Mesenchymal stem cell (in vitro differentiated cells and primary cell): ENCODE results near the gene AHRR.

Source experiments
- DNase-seq: peaks from one replicate; pipeline ENCODE4 v3.0.0-alpha.2; 2013
- H2AFZ ChIP-seq: one replicate; pipeline ENCODE4 v1.6.1; 2013; ENCODE audit warnings: low read depth, mild to moderate bottlenecking, control low read depth, inconsistent platforms, low read length, moderate library complexity
- H2AK5ac ChIP-seq: 2 replicates; pipeline ENCODE4 v1.6.1; 2013; ENCODE audit warnings: low read length, moderate library complexity, mild to moderate bottlenecking, inconsistent platforms; ENCODE audit not compliant: severe bottlenecking
- H2BK120ac ChIP-seq: one replicate; pipeline ENCODE4 v1.6.1; 2013; ENCODE audit warnings: low read depth, mild to moderate bottlenecking, inconsistent platforms, low read length, moderate library complexity
- H2BK12ac ChIP-seq, 2 experiments: one replicate each; pipeline ENCODE4 v1.6.1; 2013; ENCODE audit warnings: inconsistent platforms in 2 of 2, low read length in 2 of 2, mild to moderate bottlenecking in 2 of 2, moderate library complexity in 2 of 2, control low read depth in 1 of 2
- H2BK15ac ChIP-seq: one replicate; pipeline ENCODE4 v1.6.1; 2013; ENCODE audit warnings: mild to moderate bottlenecking, low read depth, inconsistent platforms; ENCODE audit not compliant: poor library complexity, severe bottlenecking
- H2BK5ac ChIP-seq: 2 replicates; pipeline ENCODE4 v1.6.1; 2013; ENCODE audit warnings: low read depth, mild to moderate bottlenecking, low read length, control low read depth, inconsistent platforms; ENCODE audit not compliant: poor library complexity, severe bottlenecking
- H3K14ac ChIP-seq, 2 experiments: one replicate each; pipeline ENCODE4 v1.6.1; 2013; ENCODE audit warnings: inconsistent platforms in 2 of 2, low read length in 2 of 2, control low read depth in 1 of 2, mild to moderate bottlenecking in 1 of 2, moderate library complexity in 1 of 2
- H3K18ac ChIP-seq, 2 experiments: one replicate each; pipeline ENCODE4 v1.6.1; 2013; ENCODE audit warnings: inconsistent platforms in 2 of 2, low read length in 2 of 2, control low read depth in 1 of 2, low read depth in 1 of 2, mild to moderate bottlenecking in 1 of 2
- H3K23ac ChIP-seq, 2 experiments: one replicate each; pipeline ENCODE4 v1.6.1; 2013; ENCODE audit warnings: inconsistent platforms in 2 of 2, low read length in 2 of 2, mild to moderate bottlenecking in 2 of 2, moderate library complexity in 2 of 2, control low read depth in 1 of 2
- H3K27ac ChIP-seq: 2 replicates; pipeline ENCODE4 v1.5.1; 2013; ENCODE audit warnings: mild to moderate bottlenecking, moderate library complexity, low read length, control low read depth, inconsistent platforms; ENCODE audit not compliant: poor library complexity, severe bottlenecking
- H3K27me3 ChIP-seq, 2 experiments: 2 replicates each; pipeline versions ENCODE4 v1.6.1 to v1.7.0; 2013; ENCODE audit warnings: low read length in 2 of 2, mild to moderate bottlenecking in 2 of 2, moderate library complexity in 2 of 2, control low read depth in 1 of 2, inconsistent platforms in 1 of 2; ENCODE audit not compliant: control insufficient read depth in 1 of 2, insufficient read depth in 1 of 2
- H3K36me3 ChIP-seq, 2 experiments: 2 replicates each; pipeline versions ENCODE4 v1.6.1 to v1.7.0; 2013; ENCODE audit warnings: low read length in 2 of 2, control low read depth in 1 of 2, inconsistent platforms in 1 of 2, low read depth in 1 of 2, mild to moderate bottlenecking in 1 of 2; ENCODE audit not compliant: insufficient read depth in 2 of 2, control insufficient read depth in 1 of 2
- H3K4ac ChIP-seq, 2 experiments: one replicate each; pipeline ENCODE4 v1.6.1; 2013; ENCODE audit warnings: inconsistent platforms in 2 of 2, low read length in 2 of 2, mild to moderate bottlenecking in 2 of 2, moderate library complexity in 2 of 2, control low read depth in 1 of 2, low read depth in 1 of 2
- H3K4me1 ChIP-seq: 2 replicates; pipeline ENCODE4 v1.6.1; 2013; ENCODE audit warnings: low read depth, low read length, control low read depth; ENCODE audit not compliant: control insufficient read depth, insufficient read depth
- H3K4me2 ChIP-seq: 2 replicates; pipeline ENCODE4 v1.6.1; 2013; ENCODE audit warnings: low read length, mild to moderate bottlenecking, inconsistent platforms; ENCODE audit not compliant: poor library complexity, severe bottlenecking
- H3K4me3 ChIP-seq, 2 experiments: 2 replicates each; pipeline versions ENCODE4 v1.5.1 to v1.7.0; 2013; ENCODE audit warnings: low read length in 2 of 2, mild to moderate bottlenecking in 2 of 2, control low read depth in 1 of 2, low read depth in 1 of 2; ENCODE audit not compliant: insufficient read depth in 1 of 2
- H3K79me1 ChIP-seq: replicated peaks from 2 replicates; pipeline ENCODE4 v1.6.1; 2013; ENCODE audit warnings: mild to moderate bottlenecking, control low read depth, low read length, inconsistent platforms; ENCODE audit not compliant: poor library complexity, severe bottlenecking
- H3K9ac ChIP-seq: 2 replicates; pipeline ENCODE4 v1.7.0; 2013; ENCODE audit warnings: mild to moderate bottlenecking, low read length, moderate library complexity
- H3K9me3 ChIP-seq: 2 replicates; pipeline ENCODE4 v1.7.0; 2013; ENCODE audit warnings: mild to moderate bottlenecking, low read length; ENCODE audit not compliant: control insufficient read depth
- H4K8ac ChIP-seq: one replicate; pipeline ENCODE4 v1.6.1; 2013; ENCODE audit warnings: inconsistent platforms, mild to moderate bottlenecking, low read length, moderate library complexity
- H4K91ac ChIP-seq: one replicate; pipeline ENCODE4 v1.6.1; 2013; ENCODE audit warnings: mild to moderate bottlenecking, low read length, inconsistent platforms
- WGBS: methylation state at CpG from one replicate; pipeline ENCODE4 v1.1.7; 2013; ENCODE audit warnings: mixed read lengths; 5-methylcytosine and 5-hydroxymethylcytosine counted together

The AHRR gene

GRCh38 chr5:333945-334344, 12.4 kb downstream of the AHRR start:
- no peaks in the 10 kb centered on the region for H3K27me3 ChIP-seq
- 100% methylated on average over 1 of the region's 2 CpGs for WGBS
- no peak overlapping the region for H3K27ac ChIP-seq
- peaks cover 3% of the 10 kb centered on the region for H3K4me1 ChIP-seq
- no peak overlapping the region for H4K8ac ChIP-seq
- no peak overlapping the region for H3K9ac ChIP-seq
- H3K9me3 ChIP-seq: no peaks in the 10 kb centered on the region
- no peak overlapping the region for H2BK120ac ChIP-seq
- DNase-seq: no peak
- no peak overlapping the region for H3K18ac ChIP-seq
- no peak overlapping the region for H4K91ac ChIP-seq
- no peak overlapping the region for H3K4me2 ChIP-seq
- no peaks in the 10 kb centered on the region for H3K79me1 ChIP-seq
- H3K36me3 ChIP-seq: no peaks in the 10 kb centered on the region
- H3K4me3 ChIP-seq: no peak overlapping the region
- H3K14ac ChIP-seq: no peak overlapping the region
- H3K4ac ChIP-seq: no peak overlapping the region
- H3K23ac ChIP-seq: no peak overlapping the region
- H2BK12ac ChIP-seq: no peak overlapping the region
- no peak overlapping the region for H2AFZ ChIP-seq
- H2AK5ac ChIP-seq: no peak overlapping the region
- H2BK15ac ChIP-seq: no peak overlapping the region
- H2BK5ac ChIP-seq: no peak overlapping the region

DNA sequence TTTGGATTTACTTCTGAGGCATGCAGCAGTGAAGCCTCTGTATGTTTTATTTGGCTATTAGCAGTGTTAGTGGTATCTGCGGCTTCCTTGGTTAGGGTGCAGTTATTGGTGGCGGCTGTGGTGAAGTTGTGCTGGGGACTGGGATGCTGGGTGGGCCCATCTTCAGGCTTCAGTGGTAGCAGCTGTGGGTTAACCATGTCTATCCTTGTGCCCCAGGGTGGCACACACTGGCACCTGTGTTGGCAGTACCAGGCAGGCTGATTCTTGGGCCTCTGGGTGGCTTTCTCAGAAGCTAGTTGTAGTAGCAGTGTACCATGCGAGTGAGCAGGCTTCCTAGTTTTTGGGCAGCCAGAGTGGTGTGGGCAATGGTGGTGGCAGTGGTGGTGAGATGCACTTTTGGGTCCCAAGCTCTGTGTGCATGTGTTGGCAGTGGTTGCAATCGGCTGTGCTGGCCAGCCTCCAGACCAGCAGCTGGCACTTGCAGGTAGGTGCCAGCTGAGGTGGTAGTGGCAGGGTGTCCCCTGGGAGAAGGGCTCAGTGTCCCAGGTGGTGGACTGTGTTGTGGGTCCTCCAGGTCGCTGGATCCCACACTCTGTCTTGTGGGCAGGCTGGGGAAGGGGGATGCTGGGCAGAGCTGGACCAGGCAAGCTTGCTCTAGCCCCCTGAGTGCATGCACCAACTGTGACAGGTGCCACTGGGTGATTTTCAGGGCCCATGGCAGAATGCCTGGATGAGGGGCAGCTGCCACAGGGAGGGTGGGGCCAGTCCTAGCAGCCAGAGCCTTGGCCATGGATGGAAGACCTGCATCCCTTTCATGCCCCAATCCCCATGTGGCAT, 13.6 kb downstream of the AHRR start:
- Histone ChIP-seq H2AFZ (no peak overlapping the region), H3K9ac (no peak overlapping the region), H3K27me3 (no peaks in the 10 kb centered on the region)

DNA sequence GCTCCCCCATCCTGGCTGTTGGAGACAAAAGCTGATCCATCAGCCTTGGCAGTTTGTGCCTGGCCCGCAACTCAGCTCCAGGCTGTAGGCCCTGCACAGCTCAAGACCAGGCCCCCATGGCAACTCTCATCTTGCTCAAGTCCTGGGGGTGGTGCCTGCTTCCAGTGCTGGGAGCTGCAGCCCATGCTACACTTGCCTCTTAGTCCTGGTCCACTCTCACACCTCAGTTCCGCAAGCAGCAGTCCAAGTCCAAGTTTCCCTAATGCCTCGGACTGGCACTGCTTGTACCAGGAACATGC, 14.2 kb downstream of the AHRR start:
- peak overlapping the region; percentile 62 for H4K8ac ChIP-seq
- no peak overlapping the region for H3K14ac ChIP-seq
- no peak overlapping the region for H4K91ac ChIP-seq
- DNase-seq: no peak
- H3K79me1 ChIP-seq: no peaks in the 10 kb centered on the region
- peak overlapping the region in 1 of 2 experiments; percentile 3 for H2BK12ac ChIP-seq
- peaks cover 2% of the 10 kb centered on the region for H3K4me1 ChIP-seq
- no peak overlapping the region for H2AFZ ChIP-seq
- no peak overlapping the region for H3K4me3 ChIP-seq
- no peak overlapping the region for H3K4me2 ChIP-seq
- no peaks in the 10 kb centered on the region for H3K9me3 ChIP-seq
- H3K4ac ChIP-seq: peak overlapping the region in 1 of 2 experiments; percentile 9
- H3K36me3 ChIP-seq: no peaks in the 10 kb centered on the region
- no peak overlapping the region for H2BK5ac ChIP-seq
- H2AK5ac ChIP-seq: no peak overlapping the region
- H3K18ac ChIP-seq: peak overlapping the region; percentile 9 to 40
- no peak overlapping the region for H3K23ac ChIP-seq
- no peak overlapping the region for H2BK15ac ChIP-seq
- no peak overlapping the region for H3K9ac ChIP-seq
- no peak overlapping the region for H2BK120ac ChIP-seq
- H3K27ac ChIP-seq: no peak overlapping the region
- 94% methylated on average over 3 of the region's 3 CpGs for WGBS
- no peaks in the 10 kb centered on the region for H3K27me3 ChIP-seq

More for the DNA sequence above, 13.6 kb downstream of the AHRR start:
- WGBS: 90% methylated on average over 5 of the region's 5 CpGs
- H3K79me1 ChIP-seq: no peaks in the 10 kb centered on the region
- no peak overlapping the region for H3K14ac ChIP-seq
- H2BK120ac ChIP-seq: no peak overlapping the region
- H2BK15ac ChIP-seq: no peak overlapping the region
- H2AK5ac ChIP-seq: no peak overlapping the region
- H2BK12ac ChIP-seq: peak overlapping the region in 1 of 2 experiments; percentile 11
- H4K8ac ChIP-seq: no peak overlapping the region
- H3K23ac ChIP-seq: no peak overlapping the region
- H3K9me3 ChIP-seq: no peaks in the 10 kb centered on the region
- peak overlapping the region in 1 of 2 experiments; percentile 27 for H3K4ac ChIP-seq
- H3K4me3 ChIP-seq: no peak overlapping the region
- no peak for DNase-seq
- H2BK5ac ChIP-seq: no peak overlapping the region
- no peak overlapping the region for H3K4me2 ChIP-seq
- H3K18ac ChIP-seq: no peak overlapping the region
- H3K27ac ChIP-seq: no peak overlapping the region
- H3K4me1 ChIP-seq: peaks cover 2% of the 10 kb centered on the region
- no peaks in the 10 kb centered on the region for H3K36me3 ChIP-seq
- H4K91ac ChIP-seq: peak overlapping the region; percentile 70

- H4K91ac ChIP-seq: no peak overlapping the region
- H3K4me1 ChIP-seq: peaks cover 4% of the 10 kb centered on the region
- peak overlapping the region in 1 of 2 experiments; percentile 24 for H3K4ac ChIP-seq
- H3K27me3 ChIP-seq: no peaks in the 10 kb centered on the region
- H2BK5ac ChIP-seq: no peak overlapping the region
- H3K18ac ChIP-seq: no peak overlapping the region
- no peak overlapping the region for H3K14ac ChIP-seq
- H3K9ac ChIP-seq: no peak overlapping the region
- no peak overlapping the region for H3K23ac ChIP-seq
- H3K36me3 ChIP-seq: no peaks in the 10 kb centered on the region
- peak overlapping the region; percentile 35 for H4K8ac ChIP-seq
- no peak overlapping the region for H3K4me3 ChIP-seq
- H2AFZ ChIP-seq: no peak overlapping the region
- peak; percentile 69 for DNase-seq
- H3K9me3 ChIP-seq: no peaks in the 10 kb centered on the region
- H2BK15ac ChIP-seq: no peak overlapping the region
- WGBS: 68% methylated on average over 12 of the region's 12 CpGs
- H2BK12ac ChIP-seq: peak overlapping the region in 1 of 2 experiments; percentile 37
- H3K4me2 ChIP-seq: no peak overlapping the region
- no peaks in the 10 kb centered on the region for H3K79me1 ChIP-seq
- no peak overlapping the region for H3K27ac ChIP-seq
- no peak overlapping the region for H2AK5ac ChIP-seq
- H2BK120ac ChIP-seq: no peak overlapping the region
Measured at GRCh38 chr5:337563-338130, 16.1 kb downstream of the AHRR start.
